ENCODE data around the gene OSBPL2. TPM values are rescaled to one million over a fixed set of nuclear protein-coding genes. Genes with fewer than 3 reads are reported as not detected.

OSBPL2 gene
- total RNA-seq, 1 experiment from 2014 or later: 49.5 TPM

DNA sequence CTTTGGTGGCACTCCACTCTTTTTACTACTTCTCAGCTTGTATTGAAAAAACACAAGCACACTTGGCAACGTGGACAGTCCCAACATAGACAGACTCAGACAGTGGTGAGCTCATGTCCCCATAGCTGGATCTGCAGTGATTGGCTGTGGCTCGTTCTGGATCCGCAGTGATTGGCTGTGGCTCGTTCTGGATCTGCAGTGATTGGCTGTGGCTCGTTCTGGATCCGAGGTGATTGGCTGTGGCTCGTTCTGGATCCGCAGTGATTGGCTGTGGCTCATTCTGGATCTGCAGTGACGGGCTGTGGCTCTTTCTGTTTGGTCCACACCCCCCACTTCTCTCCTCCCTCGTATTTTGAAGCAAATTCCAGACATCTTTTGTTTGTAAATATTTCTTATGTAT is 28.0 kb downstream of the OSBPL2 start:
- POLR2A ChIA-PET: no interaction called here

DNA sequence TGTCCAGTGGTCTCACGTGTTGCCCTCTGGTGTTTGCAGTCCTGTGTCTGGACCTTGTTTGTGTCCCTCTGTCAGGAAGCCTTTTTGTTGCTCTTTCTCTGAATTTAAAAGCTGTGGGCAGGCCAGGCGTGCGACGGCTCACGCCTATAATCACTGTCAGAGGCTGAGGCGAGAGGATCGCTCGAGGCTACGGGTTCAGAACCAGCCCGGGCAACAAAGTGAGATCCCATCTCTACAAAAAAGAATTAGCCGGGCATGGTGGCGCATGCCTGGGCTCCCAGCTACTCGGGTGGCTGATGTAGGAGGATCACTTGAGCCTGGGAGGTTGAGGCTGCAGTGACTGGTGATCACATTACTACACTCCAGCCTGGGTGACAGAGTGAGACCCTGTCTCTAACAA is 28.5 kb downstream of the OSBPL2 start:
- Mint-ChIP-seq H3K36me3 (peaks cover 47% of the 10 kb centered on the region), H3K4me1 (peaks cover 3% of the 10 kb centered on the region; the same call in 1 of the 2 replicates), H3K27ac (no peak overlapping the region), H3K9me3 (peaks cover 21% of the 10 kb centered on the region), H3K4me3 (no peak overlapping the region), H3K27me3 (ENCODE audit: low read depth) (no peaks in the 10 kb centered on the region)
- TF ChIP-seq, protein P1, sequence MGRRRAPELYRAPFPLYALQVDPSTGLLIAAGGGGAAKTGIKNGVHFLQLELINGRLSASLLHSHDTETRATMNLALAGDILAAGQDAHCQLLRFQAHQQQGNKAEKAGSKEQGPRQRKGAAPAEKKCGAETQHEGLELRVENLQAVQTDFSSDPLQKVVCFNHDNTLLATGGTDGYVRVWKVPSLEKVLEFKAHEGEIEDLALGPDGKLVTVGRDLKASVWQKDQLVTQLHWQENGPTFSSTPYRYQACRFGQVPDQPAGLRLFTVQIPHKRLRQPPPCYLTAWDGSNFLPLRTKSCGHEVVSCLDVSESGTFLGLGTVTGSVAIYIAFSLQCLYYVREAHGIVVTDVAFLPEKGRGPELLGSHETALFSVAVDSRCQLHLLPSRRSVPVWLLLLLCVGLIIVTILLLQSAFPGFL (CRISPR knock-in tag; IDR thresholded peaks at IDR 0.05; ENCODE audit: borderline replicate concordance): no peak
- TF ChIP-seq ZNF671 (CRISPR knock-in tag; IDR thresholded peaks at IDR 0.05) (no peak), FOXJ3 (CRISPR knock-in tag; IDR thresholded peaks at IDR 0.05; ENCODE audit: borderline replicate concordance) (no peak), TEAD1 (CRISPR knock-in tag; IDR thresholded peaks at IDR 0.05) (no peak), ETV6 (CRISPR knock-in tag; IDR thresholded peaks at IDR 0.05) (no peak), SOX15 (CRISPR knock-in tag; IDR thresholded peaks at IDR 0.05) (no peak), FOXP1 (CRISPR knock-in tag; IDR thresholded peaks at IDR 0.05; ENCODE audit: borderline replicate concordance) (no peak), ZNF416 (CRISPR knock-in tag; IDR thresholded peaks at IDR 0.05) (no peak)
- TF ChIP-seq, protein P2, sequence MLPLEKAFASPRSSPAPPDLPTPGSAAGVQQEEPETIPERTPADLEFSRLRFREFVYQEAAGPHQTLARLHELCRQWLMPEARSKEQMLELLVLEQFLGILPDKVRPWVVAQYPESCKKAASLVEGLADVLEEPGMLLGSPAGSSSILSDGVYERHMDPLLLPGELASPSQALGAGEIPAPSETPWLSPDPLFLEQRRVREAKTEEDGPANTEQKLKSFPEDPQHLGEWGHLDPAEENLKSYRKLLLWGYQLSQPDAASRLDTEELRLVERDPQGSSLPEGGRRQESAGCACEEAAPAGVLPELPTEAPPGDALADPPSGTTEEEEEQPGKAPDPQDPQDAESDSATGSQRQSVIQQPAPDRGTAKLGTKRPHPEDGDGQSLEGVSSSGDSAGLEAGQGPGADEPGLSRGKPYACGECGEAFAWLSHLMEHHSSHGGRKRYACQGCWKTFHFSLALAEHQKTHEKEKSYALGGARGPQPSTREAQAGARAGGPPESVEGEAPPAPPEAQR (CRISPR knock-in tag; IDR thresholded peaks at IDR 0.05): no peak
- ATAC-seq (no peak), DNase-seq (ENCODE audit: low spot score) (no peak)
- ChIA-PET CTCF (no interaction called here), POLR2A (no interaction called here)

More for the DNA sequence above, 28.0 kb downstream of the OSBPL2 start:
- Mint-ChIP-seq H3K4me1 (peaks cover 3% of the 10 kb centered on the region; the same call in 1 of the 2 replicates), H3K27ac (no peak overlapping the region), H3K4me3 (no peak overlapping the region), H3K27me3 (ENCODE audit: low read depth) (no peaks in the 10 kb centered on the region), H3K9me3 (peaks cover 21% of the 10 kb centered on the region), H3K36me3 (peaks cover 50% of the 10 kb centered on the region)
- CTCF ChIA-PET: no interaction called here
- TF ChIP-seq, protein P3, sequence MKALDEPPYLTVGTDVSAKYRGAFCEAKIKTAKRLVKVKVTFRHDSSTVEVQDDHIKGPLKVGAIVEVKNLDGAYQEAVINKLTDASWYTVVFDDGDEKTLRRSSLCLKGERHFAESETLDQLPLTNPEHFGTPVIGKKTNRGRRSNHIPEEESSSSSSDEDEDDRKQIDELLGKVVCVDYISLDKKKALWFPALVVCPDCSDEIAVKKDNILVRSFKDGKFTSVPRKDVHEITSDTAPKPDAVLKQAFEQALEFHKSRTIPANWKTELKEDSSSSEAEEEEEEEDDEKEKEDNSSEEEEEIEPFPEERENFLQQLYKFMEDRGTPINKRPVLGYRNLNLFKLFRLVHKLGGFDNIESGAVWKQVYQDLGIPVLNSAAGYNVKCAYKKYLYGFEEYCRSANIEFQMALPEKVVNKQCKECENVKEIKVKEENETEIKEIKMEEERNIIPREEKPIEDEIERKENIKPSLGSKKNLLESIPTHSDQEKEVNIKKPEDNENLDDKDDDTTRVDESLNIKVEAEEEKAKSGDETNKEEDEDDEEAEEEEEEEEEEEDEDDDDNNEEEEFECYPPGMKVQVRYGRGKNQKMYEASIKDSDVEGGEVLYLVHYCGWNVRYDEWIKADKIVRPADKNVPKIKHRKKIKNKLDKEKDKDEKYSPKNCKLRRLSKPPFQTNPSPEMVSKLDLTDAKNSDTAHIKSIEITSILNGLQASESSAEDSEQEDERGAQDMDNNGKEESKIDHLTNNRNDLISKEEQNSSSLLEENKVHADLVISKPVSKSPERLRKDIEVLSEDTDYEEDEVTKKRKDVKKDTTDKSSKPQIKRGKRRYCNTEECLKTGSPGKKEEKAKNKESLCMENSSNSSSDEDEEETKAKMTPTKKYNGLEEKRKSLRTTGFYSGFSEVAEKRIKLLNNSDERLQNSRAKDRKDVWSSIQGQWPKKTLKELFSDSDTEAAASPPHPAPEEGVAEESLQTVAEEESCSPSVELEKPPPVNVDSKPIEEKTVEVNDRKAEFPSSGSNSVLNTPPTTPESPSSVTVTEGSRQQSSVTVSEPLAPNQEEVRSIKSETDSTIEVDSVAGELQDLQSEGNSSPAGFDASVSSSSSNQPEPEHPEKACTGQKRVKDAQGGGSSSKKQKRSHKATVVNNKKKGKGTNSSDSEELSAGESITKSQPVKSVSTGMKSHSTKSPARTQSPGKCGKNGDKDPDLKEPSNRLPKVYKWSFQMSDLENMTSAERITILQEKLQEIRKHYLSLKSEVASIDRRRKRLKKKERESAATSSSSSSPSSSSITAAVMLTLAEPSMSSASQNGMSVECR (CRISPR knock-in tag; IDR thresholded peaks at IDR 0.05; ENCODE audit: borderline replicate concordance): no peak
- TF ChIP-seq MYBL2 (CRISPR knock-in tag; IDR thresholded peaks at IDR 0.05) (no peak), NFYB (CRISPR knock-in tag; conservative IDR thresholded peaks at IDR 0.05; ENCODE audit: low read depth) (peak; percentile 55)
- DNase-seq (ENCODE audit: low spot score) (no peak), ATAC-seq (no peak)

DNA sequence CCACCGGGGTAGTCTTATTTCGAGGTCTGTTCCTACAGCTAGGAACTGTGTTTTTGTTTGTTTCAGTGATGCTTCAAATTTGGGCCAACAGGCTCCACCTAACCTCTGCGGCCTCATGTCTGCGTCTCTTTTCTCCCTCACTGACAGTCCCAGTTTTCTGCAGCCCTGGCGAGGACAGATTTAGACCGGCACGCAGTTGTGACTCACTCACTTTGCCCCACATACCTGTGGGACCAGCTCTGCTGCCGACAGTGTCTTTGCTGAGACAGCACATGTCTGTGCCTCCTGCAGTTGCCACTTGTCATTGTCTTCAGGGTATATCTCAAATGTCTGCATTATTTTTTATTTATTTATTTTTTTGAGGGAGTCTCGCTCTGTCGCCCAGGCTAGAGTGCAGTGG is 29.2 kb downstream of the OSBPL2 start:
- CTCF ChIA-PET: no interaction called here
- Mint-ChIP-seq H3K36me3 (peaks cover 47% of the 10 kb centered on the region), H3K9me3 (peaks cover 21% of the 10 kb centered on the region), H3K27ac (no peak overlapping the region), H3K4me1 (peaks cover 3% of the 10 kb centered on the region; the same call in 1 of the 2 replicates), H3K4me3 (no peak overlapping the region), H3K27me3 (ENCODE audit: low read depth) (no peaks in the 10 kb centered on the region)
- TF ChIP-seq JAZF1 (CRISPR knock-in tag; IDR thresholded peaks at IDR 0.05) (no peak), SMAD4 (CRISPR knock-in tag; IDR thresholded peaks at IDR 0.05) (no peak), NFE2L1 (CRISPR knock-in tag; IDR thresholded peaks at IDR 0.05) (no peak)
- TF ChIP-seq, protein P4, sequence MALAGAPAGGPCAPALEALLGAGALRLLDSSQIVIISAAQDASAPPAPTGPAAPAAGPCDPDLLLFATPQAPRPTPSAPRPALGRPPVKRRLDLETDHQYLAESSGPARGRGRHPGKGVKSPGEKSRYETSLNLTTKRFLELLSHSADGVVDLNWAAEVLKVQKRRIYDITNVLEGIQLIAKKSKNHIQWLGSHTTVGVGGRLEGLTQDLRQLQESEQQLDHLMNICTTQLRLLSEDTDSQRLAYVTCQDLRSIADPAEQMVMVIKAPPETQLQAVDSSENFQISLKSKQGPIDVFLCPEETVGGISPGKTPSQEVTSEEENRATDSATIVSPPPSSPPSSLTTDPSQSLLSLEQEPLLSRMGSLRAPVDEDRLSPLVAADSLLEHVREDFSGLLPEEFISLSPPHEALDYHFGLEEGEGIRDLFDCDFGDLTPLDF (CRISPR knock-in tag; IDR thresholded peaks at IDR 0.05): no peak
- POLR2A ChIA-PET: no interaction called here
- DNase-seq (ENCODE audit: low spot score) (no peak), ATAC-seq (no peak)

Data from WTC11 (cell line).